DOHH2 (cell line): ENCODE measurements around the gene TSC22D1.

Experiments used
- H3F3A ChIP-seq: fragments of 200-600 bp; sonication (generic), shearing (Covaris generic); 2 replicates; pipeline ENCODE4 v1.6.0; 2016; ENCODE audit warnings: antibody characterized with exemption, mild to moderate bottlenecking; ENCODE audit not compliant: control insufficient read depth, insufficient read depth
- H3K27ac ChIP-seq: fragments of 200-600 bp; sonication (generic); 2 replicates; pipeline ENCODE4 v1.5.1; 2014; ENCODE audit warnings: low read depth, mild to moderate bottlenecking, low read length, moderate library complexity
- H3K27me3 ChIP-seq: fragments of 200-600 bp; sonication (generic); 2 replicates; pipeline ENCODE4 v1.6.1; 2014; ENCODE audit warnings: mild to moderate bottlenecking, low read length, mixed read lengths; ENCODE audit not compliant: control insufficient read depth
- H3K36me3 ChIP-seq: fragments of 200-600 bp; sonication (generic); 2 replicates; pipeline ENCODE4 v1.6.1; 2014; ENCODE audit warnings: mild to moderate bottlenecking, low read length, moderate library complexity, mixed read lengths; ENCODE audit not compliant: control insufficient read depth
- H3K4me1 ChIP-seq: fragments of 200-600 bp; sonication (generic); 2 replicates; pipeline ENCODE4 v1.6.1; 2014; ENCODE audit warnings: mild to moderate bottlenecking, low read length, mixed read lengths; ENCODE audit not compliant: control insufficient read depth
- H3K4me2 ChIP-seq: fragments of 200-600 bp; sonication (generic); 2 replicates; pipeline ENCODE4 v1.6.0; 2014; ENCODE audit warnings: mild to moderate bottlenecking, low read length, moderate library complexity
- H3K4me3 ChIP-seq: fragments of 200-600 bp; sonication (generic); 2 replicates; pipeline ENCODE4 v1.5.1; 2014; ENCODE audit warnings: mild to moderate bottlenecking, low read length, mixed read lengths
- H3K79me2 ChIP-seq: fragments of 200-600 bp; sonication (generic); 2 replicates; pipeline ENCODE4 v1.6.1; 2014; ENCODE audit warnings: mild to moderate bottlenecking, low read length, mixed read lengths; ENCODE audit not compliant: control insufficient read depth
- H3K9me2 ChIP-seq: fragments of 200-600 bp; sonication (generic); replicated peaks from 2 replicates; pipeline ENCODE4 v1.6.1; 2014; ENCODE audit warnings: mild to moderate bottlenecking, low read length, mixed read lengths; ENCODE audit not compliant: control insufficient read depth
- H3K9me3 ChIP-seq: fragments of 200-600 bp; sonication (generic); 2 replicates; pipeline ENCODE4 v1.6.1; 2014; ENCODE audit warnings: antibody characterized with exemption, low read length, mixed read lengths; ENCODE audit not compliant: control insufficient read depth, insufficient read depth
- H4K20me1 ChIP-seq: fragments of 200-600 bp; sonication (generic); 2 replicates; pipeline ENCODE4 v1.6.0; 2014; ENCODE audit warnings: low read depth, mild to moderate bottlenecking, antibody characterized with exemption, low read length, moderate library complexity; ENCODE audit not compliant: control insufficient read depth, insufficient read depth
- CTCF ChIP-seq: fragments of 200-600 bp; sonication (generic); IDR thresholded peaks from one replicate; pipeline ENCODE4 v1.5.1; 2014; ENCODE audit warnings: antibody characterized with exemption, mild to moderate bottlenecking, low read depth, low read length; ENCODE audit not compliant: poor library complexity, severe bottlenecking
- EZH2phosphoT487 ChIP-seq: fragments of 200-600 bp; sonication (generic); IDR thresholded peaks from 2 replicates; pipeline ENCODE4 v1.6.1; 2017; ENCODE audit warnings: borderline replicate concordance, mild to moderate bottlenecking, antibody characterized with exemption, low read length, moderate library complexity, mixed read lengths

TSC22D1 gene

DNA sequence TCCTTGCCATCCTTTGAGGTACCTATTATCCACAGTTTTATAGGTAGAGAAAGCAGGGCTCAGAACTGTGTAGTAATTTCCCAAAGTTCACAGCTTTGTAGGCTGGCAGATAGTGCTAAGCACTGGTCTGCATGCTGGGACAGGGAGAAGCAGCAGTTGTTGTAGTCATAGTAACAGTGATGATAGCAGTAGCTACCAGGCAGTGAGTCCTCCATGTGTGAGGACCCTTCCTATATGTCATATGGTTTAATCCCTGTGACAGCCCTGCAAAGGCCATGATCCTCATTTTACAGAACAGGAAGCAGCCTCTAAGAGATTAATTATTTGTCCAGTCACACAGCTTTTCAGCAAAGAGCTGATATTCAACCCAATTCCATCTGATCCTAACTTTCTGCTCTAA, 181.5 kb downstream of the TSC22D1 start:
- Histone ChIP-seq H3K4me1 (no peaks in the 10 kb centered on the region), H3K79me2 (no peaks in the 10 kb centered on the region), H3K27ac (no peak overlapping the region), H3K27me3 (no peaks in the 10 kb centered on the region), H4K20me1 (no peaks in the 10 kb centered on the region), H3K36me3 (no peaks in the 10 kb centered on the region), H3K9me3 (no peaks in the 10 kb centered on the region), H3K9me2 (no peaks in the 10 kb centered on the region), H3K4me2 (no peak overlapping the region), H3K4me3 (no peak overlapping the region), H3F3A (no peaks in the 10 kb centered on the region)
- TF ChIP-seq EZH2phosphoT487 (no peak), CTCF (no peak)

DNA sequence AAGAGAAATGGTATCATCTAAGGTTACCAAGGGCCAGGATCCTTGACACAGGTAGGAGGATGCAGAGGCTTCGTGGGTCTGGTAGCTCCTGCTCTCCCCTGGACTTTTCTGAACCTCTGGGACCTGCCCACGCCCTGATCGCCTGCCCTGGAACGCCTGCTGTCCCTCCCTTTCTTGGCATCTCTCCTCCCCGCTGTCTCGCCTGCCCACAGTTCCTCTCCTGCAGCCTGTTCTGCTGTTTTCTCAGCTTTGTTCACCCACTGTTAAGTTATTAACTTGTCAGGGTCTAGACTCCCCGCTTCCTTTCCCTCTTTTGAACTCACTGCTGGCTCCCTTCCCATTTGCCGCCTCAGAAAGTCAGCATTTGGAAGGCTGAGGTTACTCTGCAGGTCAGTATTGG, 182.7 kb downstream of the TSC22D1 start:
- no peaks in the 10 kb centered on the region for H3K79me2 ChIP-seq
- H3F3A ChIP-seq, result no peaks in the 10 kb centered on the region
- H3K4me1 ChIP-seq, result no peaks in the 10 kb centered on the region
- no peaks in the 10 kb centered on the region for H3K9me2 ChIP-seq
- H3K36me3 ChIP-seq, result no peaks in the 10 kb centered on the region
- H3K27me3 ChIP-seq, result no peaks in the 10 kb centered on the region
- H3K9me3 ChIP-seq, result no peaks in the 10 kb centered on the region
- TF ChIP-seq EZH2phosphoT487 (no peak), CTCF (no peak)
- no peak overlapping the region for H3K27ac ChIP-seq
- H4K20me1 ChIP-seq, result no peaks in the 10 kb centered on the region
- H3K4me2 ChIP-seq, result no peak overlapping the region
- H3K4me3 ChIP-seq, result no peak overlapping the region

GRCh38 chr13:44389876-44390275, 186.3 kb downstream of the TSC22D1 start:
- no peak for TF ChIP-seq CTCF
- no peak for TF ChIP-seq EZH2phosphoT487
- H3K9me3 ChIP-seq, result no peaks in the 10 kb centered on the region
- no peaks in the 10 kb centered on the region for H4K20me1 ChIP-seq
- no peaks in the 10 kb centered on the region for H3K9me2 ChIP-seq
- no peaks in the 10 kb centered on the region for H3K36me3 ChIP-seq
- no peaks in the 10 kb centered on the region for H3F3A ChIP-seq
- H3K27me3 ChIP-seq, result no peaks in the 10 kb centered on the region
- no peak overlapping the region for H3K4me3 ChIP-seq
- peaks cover 9% of the 10 kb centered on the region for H3K4me1 ChIP-seq
- no peak overlapping the region for H3K27ac ChIP-seq
- H3K4me2 ChIP-seq, result no peak overlapping the region
- H3K79me2 ChIP-seq, result no peaks in the 10 kb centered on the region
